Measurements from ENCODE around the gene MGP.

The MGP gene

GRCh38 chr12:14903386-14904098 is 17.9 kb upstream of the MGP start:
- no peak for DNase-seq (ENCODE audit: low read depth)

- no peak for DNase-seq (ENCODE audit: low read depth)
These were observed 16.8 kb upstream of the MGP start for GRCh38 chr12:14902465-14902864.

GRCh38 chr12:14901228-14901562 is 15.5 kb upstream of the MGP start:
- no peak for DNase-seq (ENCODE audit: low read depth)

- no peak for DNase-seq (ENCODE audit: low read depth)
These were observed 15.0 kb upstream of the MGP start for GRCh38 chr12:14900521-14901227.

- no peak for DNase-seq (ENCODE audit: low read depth)
These were observed 11.0 kb upstream of the MGP start for GRCh38 chr12:14896521-14897169.

GRCh38 chr12:14893506-14894250 is 8.0 kb upstream of the MGP start:
- no peak for DNase-seq (ENCODE audit: low read depth)

- DNase-seq (ENCODE audit: low read depth) = no peak
These were observed 7.3 kb upstream of the MGP start for GRCh38 chr12:14892726-14893505.

- no peak for DNase-seq (ENCODE audit: low read depth)
These were observed 5.0 kb upstream of the MGP start for GRCh38 chr12:14890701-14891100.

- DNase-seq (ENCODE audit: low read depth) = no peak
These were observed 617 bp upstream of the MGP start for GRCh38 chr12:14886271-14886670.

GRCh38 chr12:14884458-14884878 is 1.2 kb downstream of the MGP start:
- no peak for DNase-seq (ENCODE audit: low read depth)

- DNase-seq (ENCODE audit: low read depth) = no peak
These were observed 2.0 kb downstream of the MGP start for GRCh38 chr12:14883686-14884085.

GRCh38 chr12:14880890-14881453 is 4.7 kb downstream of the MGP start:
- no peak for DNase-seq (ENCODE audit: low read depth)

GRCh38 chr12:14879222-14879933 is 6.3 kb downstream of the MGP start:
- DNase-seq (ENCODE audit: low read depth) = no peak

- no peak for DNase-seq (ENCODE audit: low read depth)
These were observed 7.2 kb downstream of the MGP start for GRCh38 chr12:14878488-14878887.

- no peak for DNase-seq (ENCODE audit: low read depth)
These were observed 8.8 kb downstream of the MGP start for GRCh38 chr12:14876833-14877232.

- DNase-seq (ENCODE audit: low read depth) = no peak
These were observed 10.8 kb downstream of the MGP start for GRCh38 chr12:14874882-14875281.

- DNase-seq (ENCODE audit: low read depth) = no peak
These were observed 12.0 kb downstream of the MGP start for GRCh38 chr12:14873440-14874185.

GRCh38 chr12:14871886-14872285 is 13.8 kb downstream of the MGP start:
- no peak for DNase-seq (ENCODE audit: low read depth)

GRCh38 chr12:14871247-14871646 is 14.4 kb downstream of the MGP start:
- no peak for DNase-seq (ENCODE audit: low read depth)

- no peak for DNase-seq (ENCODE audit: low read depth)
These were observed 16.6 kb downstream of the MGP start for GRCh38 chr12:14868916-14869506.

Measured in GM04503 (cell line).